Activated naive CD4-positive, alpha-beta T cell treated with anti-CD3 and anti-CD28 coated beads, Interleukin-2, amount 50 U/mL, for 16 hours (primary cell): ENCODE data around the gene PRCD.
A peak's percentile ranks its signal among the peaks of the same experiment; 100 is the strongest.
"Not testable (repeated sequence)": the region's sequence is repeated elsewhere in the genome, so short reads cannot be mapped to it uniquely, and the experiment has no call there.

Experiments
- DNase-seq: peaks from one replicate; pipeline ENCODE4 v3.0.0-alpha.2; 2020

Gene PRCD

DNA sequence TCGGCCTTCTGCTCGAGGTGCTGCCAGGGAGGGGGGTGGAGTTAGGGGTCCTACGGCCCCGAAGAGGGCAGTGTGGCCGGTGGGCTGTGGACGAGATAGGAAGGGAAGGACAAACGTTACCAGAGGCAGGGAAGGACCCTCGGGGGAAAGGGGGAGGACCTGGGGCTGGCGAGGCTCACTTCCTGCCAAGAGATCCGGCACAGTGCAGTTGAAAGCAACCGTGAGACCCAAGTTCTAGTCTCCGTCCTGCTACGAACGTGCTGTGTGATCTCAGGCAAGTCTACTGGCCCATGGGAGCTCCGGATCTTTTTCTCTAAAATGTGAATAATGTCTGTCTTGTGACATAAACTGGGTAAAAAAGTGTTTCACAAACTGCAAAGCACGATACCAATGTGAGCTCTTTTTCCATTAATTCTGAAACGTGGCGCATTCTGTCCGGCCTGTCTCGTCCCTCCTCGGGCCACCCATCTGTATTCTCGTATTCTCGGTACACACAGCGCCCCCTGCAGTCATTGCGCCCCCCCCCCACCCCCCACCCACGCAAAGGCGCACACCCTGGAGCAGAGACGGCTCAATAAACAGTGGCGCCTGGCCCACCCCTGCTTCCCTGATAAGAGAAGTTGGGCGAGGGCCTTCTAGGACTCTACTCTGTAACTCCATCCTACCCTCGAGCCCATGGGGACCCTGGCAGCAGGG is 11.2 kb upstream of the PRCD start:
- DNase-seq = no peak

DNA sequence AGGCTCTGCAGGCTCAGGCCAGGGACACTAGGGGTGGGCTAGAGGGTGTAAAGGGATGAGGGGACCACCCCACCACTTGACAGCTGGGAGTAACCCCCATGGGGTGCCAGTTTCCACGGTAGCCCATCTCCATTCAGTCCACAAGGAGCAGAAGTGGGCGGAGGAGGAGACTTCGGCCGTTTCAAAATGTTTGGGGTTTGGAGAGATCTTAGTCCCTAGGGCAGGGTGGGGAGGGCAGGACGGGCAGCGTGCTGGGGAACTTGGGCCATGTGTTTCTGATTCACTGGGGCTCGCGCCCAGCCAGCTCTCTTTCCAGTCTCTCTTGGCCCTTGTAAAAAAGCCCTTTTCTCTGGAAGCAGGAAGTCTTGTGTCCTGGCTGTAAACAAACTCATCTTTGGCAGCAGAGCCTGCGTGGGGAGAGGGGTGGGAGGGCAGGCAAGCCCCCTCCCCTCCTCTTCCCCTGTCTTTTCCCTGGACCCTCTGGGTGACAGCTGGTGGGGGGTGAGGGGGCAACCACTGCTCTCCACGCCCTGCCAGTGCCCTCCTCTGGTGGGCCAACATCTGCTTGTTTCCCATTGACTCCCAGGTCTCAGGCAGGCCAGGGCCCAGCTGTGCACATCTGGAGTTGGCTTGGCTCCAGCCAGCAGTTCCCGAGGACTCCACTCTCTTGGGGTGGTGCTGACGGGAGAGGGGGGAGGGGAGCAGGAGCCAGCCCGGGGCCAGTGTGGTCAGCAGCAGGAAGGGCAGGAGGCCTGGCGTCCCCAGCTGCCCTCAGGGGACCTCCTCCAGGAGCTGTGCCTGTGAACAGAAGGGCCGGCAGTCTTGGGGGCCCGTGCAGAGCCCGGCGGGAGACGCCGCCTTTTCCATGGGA is 10.4 kb upstream of the PRCD start:
- DNase-seq = no peak

- no peak for DNase-seq
Observed at GRCh38 chr17:76530095-76530723, 9.6 kb upstream of the PRCD start.

DNA sequence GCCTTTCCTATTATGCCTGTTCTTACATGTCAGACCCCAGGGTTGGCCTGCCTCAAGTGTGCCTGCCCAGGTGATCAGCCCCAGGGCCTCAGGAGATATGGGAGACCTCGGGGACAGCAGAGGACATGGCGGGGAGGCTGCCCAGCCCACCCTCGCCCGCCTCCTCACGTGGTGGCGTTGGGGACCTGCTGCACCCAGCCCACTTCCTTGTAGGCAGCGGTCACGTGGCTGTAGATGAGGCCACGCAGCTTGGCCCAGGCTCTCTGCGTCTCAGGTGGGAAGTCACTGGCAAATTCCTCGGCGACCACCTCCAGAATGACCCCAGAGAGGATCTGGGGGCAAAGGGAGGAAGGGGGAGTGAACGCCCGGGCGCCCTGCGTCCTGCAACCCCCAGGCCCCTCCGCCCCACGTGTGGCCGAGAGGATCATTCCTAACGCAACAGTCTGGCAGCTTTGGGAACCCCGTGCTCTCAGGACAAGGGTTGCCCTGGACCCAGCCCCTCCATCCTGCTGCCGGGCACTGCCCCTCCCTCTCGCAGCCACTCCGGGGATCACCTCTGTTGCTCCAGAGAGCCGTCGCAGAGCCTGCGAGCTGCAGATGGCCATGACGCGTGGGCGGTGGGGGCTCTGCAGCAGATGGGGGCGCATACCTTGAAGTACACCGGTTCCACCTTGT is 8.9 kb upstream of the PRCD start:
- no peak for DNase-seq

GRCh38 chr17:76531486-76532038 is 8.3 kb upstream of the PRCD start:
- DNase-seq = no peak

DNA sequence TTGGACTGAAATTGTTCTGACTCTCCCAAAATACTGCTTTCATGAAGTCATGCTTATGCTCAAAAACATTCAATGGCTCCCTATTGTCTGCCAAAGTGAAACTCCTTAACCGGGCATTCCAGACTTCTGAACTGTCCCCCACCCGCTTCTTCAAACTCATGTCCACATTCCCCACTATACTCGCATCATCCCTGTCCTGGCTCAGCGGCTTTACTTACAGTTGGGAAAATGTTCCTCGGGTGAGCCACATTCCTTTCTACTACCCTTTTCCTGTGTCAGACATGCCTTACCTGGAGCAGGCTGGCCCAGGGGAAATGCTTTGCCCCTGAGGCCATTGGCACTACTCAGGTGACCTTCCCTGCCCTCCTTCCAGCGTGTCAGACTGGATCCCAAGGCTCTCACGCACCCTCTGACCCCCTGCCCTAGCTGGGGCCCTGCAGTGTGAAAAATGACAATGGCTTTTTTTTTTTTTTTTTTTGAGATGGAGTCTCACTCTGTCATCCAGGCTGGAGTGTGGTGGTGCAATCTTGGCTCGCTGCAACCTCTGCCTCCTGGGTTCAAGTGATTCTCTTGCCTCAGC is 7.7 kb upstream of the PRCD start:
- DNase-seq = no peak

DNA sequence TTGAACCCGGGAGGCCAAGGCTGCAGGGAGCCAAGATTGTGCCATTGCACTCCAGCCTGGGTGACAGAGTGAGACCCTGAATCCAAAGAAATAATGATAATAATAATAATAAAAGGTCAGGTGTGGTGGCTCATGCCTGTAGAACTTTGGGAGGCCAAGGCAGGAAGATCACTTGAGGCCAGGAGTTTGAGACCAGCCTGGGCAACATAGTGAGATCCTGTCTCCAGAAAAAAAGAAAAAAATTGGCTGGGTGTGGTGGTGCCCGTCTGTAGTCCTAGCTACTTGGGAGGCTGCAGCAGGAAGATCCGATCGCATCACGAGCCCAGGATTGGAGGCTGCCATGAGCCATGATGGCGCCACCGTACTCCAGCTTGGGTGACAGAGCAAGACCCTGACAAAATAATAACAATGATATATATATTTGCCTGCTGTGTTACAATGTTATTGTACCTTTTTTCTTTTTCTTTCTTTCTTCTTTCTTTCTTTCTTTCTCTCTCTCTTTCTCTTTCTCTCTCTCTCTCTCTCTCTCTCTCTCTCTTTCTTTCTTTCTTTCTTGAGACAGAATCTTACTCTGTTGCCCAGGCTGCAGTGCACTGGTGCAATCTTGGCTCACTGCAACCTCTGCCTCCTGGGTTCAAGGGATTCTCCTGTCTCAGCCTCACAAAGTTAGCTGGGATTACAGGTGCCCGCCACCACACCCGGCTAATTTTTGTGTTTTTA is 6.0 kb upstream of the PRCD start:
- DNase-seq = not testable (repeated sequence)

DNA sequence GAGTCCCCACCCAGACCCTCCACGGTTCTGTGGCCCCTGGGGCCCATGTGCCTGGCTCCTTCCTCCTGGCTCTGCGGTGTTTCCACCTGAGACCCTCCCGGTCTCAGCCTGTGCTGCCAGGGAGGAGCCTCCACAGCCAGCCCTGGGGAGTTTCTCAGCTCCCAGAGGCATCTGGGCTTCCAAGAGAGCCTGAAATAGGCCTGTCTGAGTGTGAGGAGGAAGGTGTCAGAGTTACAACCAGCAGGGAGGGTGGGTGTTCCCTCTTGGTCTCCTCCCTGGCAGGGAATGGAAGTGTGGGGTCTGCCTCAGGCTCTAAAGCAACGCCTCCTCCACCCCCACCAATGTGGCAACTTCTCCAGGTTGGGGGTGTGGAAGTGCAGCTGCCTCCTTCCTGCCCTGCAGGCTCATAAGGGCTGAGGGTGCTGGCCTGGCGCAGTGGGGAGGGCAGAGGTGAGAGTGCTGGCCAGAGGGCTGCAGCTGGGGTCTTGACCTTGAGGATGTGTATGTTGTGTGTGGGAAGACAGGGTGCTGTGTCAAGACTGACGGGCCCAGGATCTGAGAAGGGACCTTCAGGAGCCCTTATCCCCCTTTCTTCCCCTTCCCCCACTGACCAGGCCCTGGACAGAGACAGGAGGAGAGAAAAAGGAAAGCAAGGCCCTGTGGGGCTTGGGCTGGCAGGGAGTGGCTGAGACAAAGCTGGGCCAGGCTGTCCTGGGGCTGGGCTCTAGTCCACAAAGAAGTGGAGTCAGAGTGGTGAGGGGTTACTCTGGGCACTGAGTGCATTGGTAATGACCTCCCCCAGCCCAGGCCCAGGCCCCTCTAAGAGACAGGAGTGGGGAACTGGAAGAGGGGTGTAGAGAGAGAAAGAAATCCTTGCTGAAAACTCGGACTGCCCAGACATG is 4.8 kb upstream of the PRCD start:
- no peak for DNase-seq

DNA sequence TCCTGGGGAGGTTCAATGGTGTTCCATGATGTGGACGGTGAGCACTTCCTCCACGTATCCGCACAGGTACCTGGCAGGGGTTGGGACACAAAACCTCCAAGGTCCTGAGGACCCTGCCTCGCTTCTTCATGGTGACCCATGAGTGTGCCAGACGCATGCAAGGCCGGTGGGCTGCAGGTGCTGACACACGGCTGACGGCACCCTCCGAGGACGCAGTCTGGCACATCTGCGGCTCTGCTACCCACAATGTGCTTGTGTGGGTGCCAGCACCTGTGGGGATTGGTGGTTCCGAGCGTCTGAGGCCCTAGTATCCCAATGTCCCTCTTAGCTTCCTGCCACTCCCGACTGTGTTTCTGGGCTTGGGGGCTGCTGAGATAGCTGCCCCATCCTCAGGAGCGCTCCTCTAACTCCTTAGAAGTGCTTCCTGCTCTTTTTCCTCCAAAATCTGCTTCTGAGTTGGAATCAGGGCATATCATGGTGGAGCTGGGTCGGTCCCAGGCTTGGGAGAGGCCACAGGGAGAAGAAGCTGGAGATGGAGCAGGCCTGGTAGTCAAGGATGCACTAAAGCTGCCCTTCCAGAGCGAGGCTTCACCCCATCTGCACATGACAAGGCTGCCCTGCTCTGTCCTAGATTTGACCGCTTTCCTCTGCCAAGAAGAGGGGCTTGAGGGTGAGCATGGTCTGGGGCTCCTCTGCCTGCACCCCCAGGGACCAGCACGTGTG is 3.9 kb upstream of the PRCD start:
- DNase-seq = peak; percentile 10

DNA sequence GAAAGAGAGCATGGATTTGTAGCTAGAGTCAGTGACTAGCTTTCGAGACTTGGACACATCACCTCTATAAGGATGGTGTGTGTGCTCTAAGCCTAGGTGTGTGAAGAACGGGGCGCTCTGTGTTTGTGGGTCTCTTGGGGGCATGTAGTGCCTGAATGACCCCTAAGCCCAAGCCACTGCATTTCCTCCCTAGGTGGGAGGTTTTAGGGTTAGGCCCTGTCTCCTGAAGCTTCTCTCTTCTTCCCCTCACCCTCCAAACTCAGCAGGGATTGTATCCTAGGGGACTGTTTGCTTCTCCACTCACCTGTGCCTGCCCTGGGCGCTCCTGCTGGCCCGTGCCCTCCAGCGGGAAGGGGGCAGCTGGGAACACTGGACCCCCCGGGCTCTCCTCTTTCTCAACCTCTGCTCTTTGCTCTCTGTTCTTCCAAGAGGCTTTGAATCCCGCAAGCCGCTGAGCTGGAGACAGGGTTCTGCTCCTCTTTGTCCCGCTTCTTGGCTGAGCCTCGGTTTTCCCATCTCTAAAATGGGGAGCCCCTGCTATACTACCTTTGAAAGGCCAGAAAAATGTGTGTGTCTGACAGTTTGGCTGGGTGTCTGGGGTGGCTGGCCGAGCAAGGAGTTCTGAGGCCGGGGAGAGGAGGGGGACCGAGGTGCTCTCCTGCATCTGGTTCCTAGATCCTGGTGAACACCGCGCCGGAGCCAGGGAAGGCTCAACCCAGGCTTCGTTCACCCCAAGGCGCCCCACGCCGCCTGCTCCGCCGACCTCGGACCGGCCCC is 3.1 kb upstream of the PRCD start:
- no peak for DNase-seq

DNA sequence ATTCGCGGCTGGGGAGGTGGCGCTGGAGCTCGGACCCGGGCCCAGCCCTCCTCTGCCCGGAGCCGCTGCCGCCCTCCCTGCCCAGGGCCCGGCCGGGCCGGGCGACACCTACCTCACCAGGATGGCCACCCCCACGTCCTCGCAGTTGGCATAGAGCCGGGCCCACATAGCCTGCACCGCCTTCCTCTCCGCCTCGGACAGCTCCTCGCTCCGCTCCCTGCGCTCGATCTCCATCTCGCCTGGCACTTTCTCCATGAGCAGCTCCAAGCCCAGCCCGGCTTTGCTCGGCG is 2.6 kb upstream of the PRCD start:
- DNase-seq = no peak

- DNase-seq = no peak
Observed at GRCh38 chr17:76537578-76538280, 2.1 kb upstream of the PRCD start, which contains the start of gene CYGB. Gene CYGB, minus strand, starts transcription at chr17:76537709. Its CDS starts 167 bp downstream, at chr17:76537542.

DNA sequence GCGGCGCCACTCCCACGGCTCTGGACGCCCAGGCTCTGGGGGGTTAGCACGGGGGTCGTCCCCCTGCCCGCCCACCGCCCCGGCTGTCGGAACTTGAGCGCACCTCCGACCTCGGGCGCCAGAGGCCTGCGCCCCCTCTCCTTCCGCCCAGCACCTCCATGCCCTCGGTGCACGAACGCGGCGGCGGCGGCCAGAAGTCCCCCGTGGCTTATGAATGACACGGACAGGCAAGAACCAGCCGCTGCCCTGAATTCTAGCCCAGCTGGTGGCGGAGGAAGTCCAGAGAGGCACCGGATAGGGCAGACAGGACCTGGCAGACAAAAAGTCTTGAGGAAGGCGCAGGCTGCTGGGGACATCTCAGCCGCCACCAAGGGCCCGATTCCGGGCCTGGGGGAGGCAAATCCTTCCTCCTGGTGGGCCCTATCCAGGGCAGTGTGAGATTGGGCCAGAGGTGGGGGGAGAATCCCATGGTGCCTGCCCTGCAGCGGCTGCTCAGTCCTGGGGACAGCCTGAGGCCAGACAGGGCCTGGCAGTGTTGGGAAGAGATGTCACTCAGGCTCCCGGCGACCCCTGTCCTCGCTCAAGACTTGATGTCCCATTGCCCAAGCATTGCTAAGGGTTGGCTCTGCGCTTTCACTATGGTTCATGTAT is 1.4 kb upstream of the PRCD start:
- DNase-seq = no peak

DNA sequence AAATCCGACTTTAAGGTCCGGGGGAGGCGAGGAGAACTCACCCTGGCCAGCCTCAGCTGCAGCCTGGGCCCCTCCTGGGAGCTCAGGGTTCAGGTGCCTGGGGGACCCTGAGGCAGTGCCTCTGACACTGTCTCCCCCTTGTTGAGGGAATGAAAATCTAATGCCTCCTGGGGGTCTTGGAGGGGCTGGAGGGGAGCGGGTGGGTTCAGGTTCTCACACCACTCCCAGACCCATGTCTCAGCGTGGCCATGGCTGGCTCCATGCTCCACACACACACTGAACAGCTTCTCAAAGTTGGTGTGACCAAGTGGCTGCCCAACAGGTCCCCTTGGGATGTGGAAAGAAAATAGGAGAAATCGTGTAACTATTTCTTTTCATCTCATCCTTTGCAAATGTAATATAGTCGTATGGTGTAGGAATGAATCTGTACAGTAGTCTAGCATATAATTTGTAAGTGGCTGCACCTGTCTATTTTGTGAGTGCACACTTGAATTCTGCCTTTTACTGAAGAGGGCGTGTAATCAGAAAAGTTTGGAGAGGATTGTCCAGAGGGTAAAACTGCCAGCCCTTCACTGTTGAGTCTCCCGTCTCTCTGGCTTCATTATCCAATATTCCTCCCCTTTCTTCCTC is 788 bp upstream of the PRCD start:
- no peak for DNase-seq

GRCh38 chr17:76540381-76541300 is 797 bp downstream of the PRCD start:
- no peak for DNase-seq

GRCh38 chr17:76541739-76542454 is 2.1 kb downstream of the PRCD start:
- DNase-seq = no peak
